GM13976 (cell line): ENCODE results near the gene GOT1.
A peak's percentile ranks its signal among the peaks of the same experiment; 100 is the strongest.

ENCODE experiments used
- DNase-seq: peaks from one replicate; pipeline ENCODE4 v3.0.0; 2012; ENCODE audit warnings: low spot score
- in situ Hi-C: fragments of 300-500 bp; cut with MboI; formaldehyde crosslinking; loops from one replicate; pipeline ENCODE4 v1.12.0; 2022; ENCODE audit warnings: low sequenced_read_pairs, mixed read lengths, inconsistent platforms; ENCODE audit not compliant: unreplicated experiment
- TF ChIP-seq, protein P1 (sequence below): IDR thresholded peaks from 2 replicates; pipeline ENCODE4 v1.5.1; 2012; ENCODE audit warnings: borderline replicate concordance, mild to moderate bottlenecking; ENCODE audit not compliant: insufficient read depth; ENCODE audit errors: extremely low read depth, missing control alignments, control extremely low read depth

Gene GOT1

DNA sequence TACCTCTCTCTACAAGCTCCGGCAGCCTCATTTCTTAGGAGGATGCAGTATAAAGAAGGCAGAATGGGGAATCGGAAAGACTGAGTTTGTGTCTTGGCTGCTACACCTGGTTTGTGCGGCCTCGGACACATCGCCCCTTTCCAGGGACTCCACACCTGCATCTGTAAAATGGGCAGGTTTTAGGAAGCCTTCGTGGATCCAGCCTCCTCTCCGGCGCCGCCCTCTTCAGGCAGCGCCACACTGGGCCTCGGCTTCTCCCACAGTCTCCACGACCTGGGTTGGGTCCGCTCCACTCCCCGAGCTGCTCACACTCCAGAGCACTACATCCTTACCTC lies 341 bp downstream of the GOT1 start:
- in situ Hi-C loops, result loop anchor here (10.0 to 25.0 kb wide), 2 partner anchors 185 to 282 kb away; no protein-coding TSS in a partner anchor
- DNase-seq, result no peak
- TF ChIP-seq, protein P1, sequence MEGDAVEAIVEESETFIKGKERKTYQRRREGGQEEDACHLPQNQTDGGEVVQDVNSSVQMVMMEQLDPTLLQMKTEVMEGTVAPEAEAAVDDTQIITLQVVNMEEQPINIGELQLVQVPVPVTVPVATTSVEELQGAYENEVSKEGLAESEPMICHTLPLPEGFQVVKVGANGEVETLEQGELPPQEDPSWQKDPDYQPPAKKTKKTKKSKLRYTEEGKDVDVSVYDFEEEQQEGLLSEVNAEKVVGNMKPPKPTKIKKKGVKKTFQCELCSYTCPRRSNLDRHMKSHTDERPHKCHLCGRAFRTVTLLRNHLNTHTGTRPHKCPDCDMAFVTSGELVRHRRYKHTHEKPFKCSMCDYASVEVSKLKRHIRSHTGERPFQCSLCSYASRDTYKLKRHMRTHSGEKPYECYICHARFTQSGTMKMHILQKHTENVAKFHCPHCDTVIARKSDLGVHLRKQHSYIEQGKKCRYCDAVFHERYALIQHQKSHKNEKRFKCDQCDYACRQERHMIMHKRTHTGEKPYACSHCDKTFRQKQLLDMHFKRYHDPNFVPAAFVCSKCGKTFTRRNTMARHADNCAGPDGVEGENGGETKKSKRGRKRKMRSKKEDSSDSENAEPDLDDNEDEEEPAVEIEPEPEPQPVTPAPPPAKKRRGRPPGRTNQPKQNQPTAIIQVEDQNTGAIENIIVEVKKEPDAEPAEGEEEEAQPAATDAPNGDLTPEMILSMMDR, result no peak

- TF ChIP-seq, protein P1, result no peak
- in situ Hi-C loops, result loop anchor here (10.0 to 25.0 kb wide), 2 partner anchors 185 to 283 kb away; no protein-coding TSS in a partner anchor
- peak; percentile 18 for DNase-seq
Observed at GRCh38 chr10:99429517-99430095, 818 bp downstream of the GOT1 start.

- in situ Hi-C loops, result loop anchor here (25.0 kb wide), 1 partner anchor 285 kb away; no protein-coding TSS in a partner anchor
- TF ChIP-seq, protein P1, result no peak
- DNase-seq, result no peak
Observed at GRCh38 chr10:99427566-99428190, 2.7 kb downstream of the GOT1 start.

GRCh38 chr10:99426689-99427088 lies 3.7 kb downstream of the GOT1 start:
- DNase-seq, result no peak
- in situ Hi-C loops, result loop anchor here (25.0 kb wide), 1 partner anchor 286 kb away; no protein-coding TSS in a partner anchor
- TF ChIP-seq, protein P1, result no peak

DNA sequence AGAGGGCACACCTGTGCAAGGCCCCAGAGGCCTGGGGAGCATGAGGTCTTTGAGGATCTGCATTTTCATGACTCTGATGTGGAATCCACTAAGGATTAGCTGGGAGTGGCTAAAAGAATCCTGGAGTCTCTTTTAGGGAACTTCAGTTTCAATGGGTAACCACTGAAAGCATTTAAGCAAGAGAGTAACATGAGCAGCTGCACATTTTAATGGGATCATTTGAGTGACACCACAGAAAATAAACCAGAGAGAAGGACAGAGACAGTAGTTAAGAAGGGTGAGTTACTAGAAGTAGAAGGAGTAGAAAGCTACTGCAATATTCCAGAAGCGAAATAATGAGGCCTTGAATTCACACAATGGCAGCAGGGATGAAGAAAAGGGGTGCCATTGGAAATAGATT lies 5.2 kb downstream of the GOT1 start:
- in situ Hi-C loops, result loop anchor here (25.0 kb wide), 1 partner anchor 287 kb away; no protein-coding TSS in a partner anchor

GRCh38 chr10:99424656-99425055 lies 5.8 kb downstream of the GOT1 start:
- in situ Hi-C loops, result loop anchor here (25.0 kb wide), 1 partner anchor 288 kb away; no protein-coding TSS in a partner anchor
- TF ChIP-seq, protein P1, result no peak
- no peak for DNase-seq

More for the DNA sequence above, 5.2 kb downstream of the GOT1 start:
- DNase-seq, result no peak
- TF ChIP-seq, protein P1, result no peak
